GOT3 (cell line): ENCODE measurements around the gene LHX2.

ENCODE experiments used
- DNase-seq: peaks from one replicate; lab custom pipeline; 2025; ENCODE audit warnings: mixed read lengths; lab: John Stamatoyannopoulos, UW

The LHX2 gene

GRCh38 chr9:123998970-123999621 is 12.5 kb upstream of the LHX2 start:
- DNase-seq: no peak

- no peak for DNase-seq
These were observed 11.9 kb upstream of the LHX2 start for GRCh38 chr9:123999661-124000060.

- no peak for DNase-seq
These were observed 11.3 kb upstream of the LHX2 start for GRCh38 chr9:124000161-124000783.

- no peak for DNase-seq
These were observed 10.6 kb upstream of the LHX2 start for GRCh38 chr9:124000784-124001457.

GRCh38 chr9:124001458-124001799 is 10.1 kb upstream of the LHX2 start:
- no peak for DNase-seq

GRCh38 chr9:124001866-124002525 is 9.6 kb upstream of the LHX2 start:
- no peak for DNase-seq

GRCh38 chr9:124003636-124004349 is 7.8 kb upstream of the LHX2 start:
- DNase-seq: no peak

GRCh38 chr9:124004593-124004992 is 7.0 kb upstream of the LHX2 start:
- no peak for DNase-seq

GRCh38 chr9:124005029-124005771 is 6.4 kb upstream of the LHX2 start:
- DNase-seq: no peak

GRCh38 chr9:124006448-124007361 is 4.9 kb upstream of the LHX2 start:
- no peak for DNase-seq

GRCh38 chr9:124007565-124008302 is 3.8 kb upstream of the LHX2 start:
- no peak for DNase-seq

- no peak for DNase-seq
These were observed 3.3 kb upstream of the LHX2 start for GRCh38 chr9:124008303-124008693.

GRCh38 chr9:124008694-124009530 is 2.7 kb upstream of the LHX2 start:
- no peak for DNase-seq

GRCh38 chr9:124009531-124010217 is 1.9 kb upstream of the LHX2 start:
- DNase-seq: no peak

GRCh38 chr9:124010303-124010664 is 1.3 kb upstream of the LHX2 start:
- DNase-seq: no peak

GRCh38 chr9:124010665-124011321 is 775 bp upstream of the LHX2 start:
- DNase-seq: no peak

- no peak for DNase-seq
These were observed 1.1 kb downstream of the LHX2 start for GRCh38 chr9:124012368-124013301.
